Head of caudate nucleus (tissue), 42 donors: ENCODE data around the gene ADAMTSL1.

Experiments used
- DNase-seq, 42 donors: peaks; one replicate each; pipeline versions ENCODE4 v3.0.0 to v3.0.0-alpha.2; 2020 to 2021; ENCODE audit warnings: mixed read lengths in 7 of 42
- intact Hi-C: fragments of 100-400 bp; cut with DNase I; formaldehyde crosslinking; loops from one replicate; pipeline ENCODE4 v1.15.0; 2022

ADAMTSL1 gene

GRCh38 chr9:18707489-18708205, 233.7 kb downstream of the ADAMTSL1 start:
- intact Hi-C loops: no loop called here
- DNase-seq: no peak

GRCh38 chr9:18708429-18708828, 234.5 kb downstream of the ADAMTSL1 start:
- DNase-seq: no peak
- intact Hi-C loops: no loop called here

GRCh38 chr9:18710065-18710464, 236.1 kb downstream of the ADAMTSL1 start:
- no peak for DNase-seq

GRCh38 chr9:18717759-18718158, 243.8 kb downstream of the ADAMTSL1 start:
- intact Hi-C loops: no loop called here
- no peak for DNase-seq

More at GRCh38 chr9:18710065-18710464, 236.1 kb downstream of the ADAMTSL1 start:
- intact Hi-C loops: no loop called here

- intact Hi-C loops: no loop called here
- no peak for DNase-seq
Observed at GRCh38 chr9:18718393-18718792, 244.4 kb downstream of the ADAMTSL1 start.

- DNase-seq: no peak
- intact Hi-C loops: no loop called here
Observed at GRCh38 chr9:18718932-18719331, 245.0 kb downstream of the ADAMTSL1 start.

- no peak for DNase-seq
- intact Hi-C loops: no loop called here
Observed at GRCh38 chr9:18720691-18721090, 246.7 kb downstream of the ADAMTSL1 start.

- intact Hi-C loops: no loop called here
- DNase-seq: no peak
Observed at GRCh38 chr9:18721267-18721994, 247.5 kb downstream of the ADAMTSL1 start.

GRCh38 chr9:18721995-18722310, 248.0 kb downstream of the ADAMTSL1 start:
- intact Hi-C loops: no loop called here
- no peak for DNase-seq

- intact Hi-C loops: no loop called here
- DNase-seq: no peak
Observed at GRCh38 chr9:18722882-18723281, 248.9 kb downstream of the ADAMTSL1 start.

- intact Hi-C loops: no loop called here
- no peak for DNase-seq
Observed at GRCh38 chr9:18723366-18723765, 249.4 kb downstream of the ADAMTSL1 start.

GRCh38 chr9:18726546-18726945, 252.6 kb downstream of the ADAMTSL1 start:
- intact Hi-C loops: no loop called here
- DNase-seq: no peak

GRCh38 chr9:18727904-18728303, 254.0 kb downstream of the ADAMTSL1 start:
- intact Hi-C loops: no loop called here
- no peak for DNase-seq

GRCh38 chr9:18728642-18729041, 254.7 kb downstream of the ADAMTSL1 start:
- intact Hi-C loops: no loop called here
- DNase-seq: no peak

GRCh38 chr9:18730241-18730640, 256.3 kb downstream of the ADAMTSL1 start:
- no peak for DNase-seq
- intact Hi-C loops: no loop called here

- no peak for DNase-seq
- intact Hi-C loops: no loop called here
Observed at GRCh38 chr9:18739127-18739526, 265.2 kb downstream of the ADAMTSL1 start.

- DNase-seq: no peak
- intact Hi-C loops: no loop called here
Observed at GRCh38 chr9:18739641-18740318, 265.8 kb downstream of the ADAMTSL1 start.

- DNase-seq: no peak
- intact Hi-C loops: no loop called here
Observed at GRCh38 chr9:18741359-18741758, 267.4 kb downstream of the ADAMTSL1 start.

GRCh38 chr9:18741945-18742344, 268.0 kb downstream of the ADAMTSL1 start:
- no peak for DNase-seq
- intact Hi-C loops: no loop called here

- intact Hi-C loops: no loop called here
- DNase-seq: no peak
Observed at GRCh38 chr9:18743421-18743820, 269.5 kb downstream of the ADAMTSL1 start.
